Hypothalamus (tissue), 51 donors: ENCODE data around the gene ZRSR2.
A peak's percentile ranks its signal among the peaks of the same experiment; 100 is the strongest.

Source experiments
- DNase-seq, 51 donors: peaks; one replicate each; lab custom pipeline; 2025; lab: John Stamatoyannopoulos, UW

Gene ZRSR2

DNA sequence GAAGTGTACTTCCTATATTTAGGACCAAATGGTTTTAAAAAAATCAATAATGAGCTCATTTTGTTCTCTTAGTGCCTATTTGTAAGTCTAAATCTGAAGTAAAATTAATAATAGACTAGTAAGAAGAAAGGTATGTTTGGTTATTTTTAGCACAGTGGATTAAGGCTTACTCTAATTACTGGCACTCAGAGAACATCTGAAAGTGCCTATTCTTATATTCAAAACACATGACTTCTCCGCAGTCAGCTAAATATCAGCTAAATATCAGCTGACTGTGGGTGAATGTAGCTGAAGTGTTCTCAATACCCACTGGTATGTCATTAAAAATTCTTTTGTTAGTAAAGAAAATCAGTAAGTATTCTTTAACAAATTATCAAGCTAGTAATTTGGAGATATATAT is 58.3 kb downstream of the ZRSR2 start:
- DNase-seq = no peak

DNA sequence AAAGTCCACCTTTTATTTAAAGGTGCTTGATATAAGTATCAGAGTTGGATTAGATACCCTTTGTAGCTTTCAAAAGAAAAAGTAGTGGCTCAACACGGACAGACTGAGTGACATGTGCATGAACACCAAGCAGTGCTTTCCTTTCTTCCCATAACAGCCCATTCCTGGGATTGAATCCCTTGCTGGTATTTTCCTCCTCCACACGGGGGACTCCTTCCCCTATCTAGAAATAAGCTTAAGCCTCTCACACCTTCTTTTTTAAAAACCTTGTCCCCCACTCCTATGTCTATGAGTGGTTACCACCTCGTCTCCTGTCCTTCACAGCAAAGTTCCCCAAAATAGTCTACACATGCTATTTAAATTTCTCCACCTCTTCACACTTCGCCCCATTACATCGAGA is 59.3 kb downstream of the ZRSR2 start:
- peak in 3 of 51 donors; percentile 0 to 28 (median 6) for DNase-seq

DNA sequence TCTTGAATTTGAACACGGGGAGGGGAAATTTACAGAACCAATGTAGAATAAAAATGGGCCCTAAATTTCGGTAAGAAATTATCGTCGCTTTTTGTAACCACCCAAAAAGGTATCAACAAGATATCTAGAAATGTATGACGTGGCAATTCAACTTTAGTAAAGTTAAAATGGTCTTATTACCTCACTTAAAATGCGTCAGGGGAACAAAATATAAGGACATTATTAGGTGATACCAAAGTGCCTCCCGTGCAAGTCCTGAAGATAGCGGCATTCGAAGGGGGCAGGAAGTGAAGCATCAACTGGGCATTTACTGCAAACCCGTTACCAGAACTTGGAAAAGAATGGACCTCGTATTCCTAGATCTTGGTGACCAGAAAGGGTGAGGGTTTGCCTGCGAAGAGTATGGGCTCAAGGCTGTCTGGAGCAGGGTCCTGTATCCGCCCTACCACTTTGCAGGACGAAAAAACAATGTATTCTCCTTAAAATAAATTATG is 63.3 kb downstream of the ZRSR2 start:
- DNase-seq = peak in 1 of 51 donors; percentile 44

DNA sequence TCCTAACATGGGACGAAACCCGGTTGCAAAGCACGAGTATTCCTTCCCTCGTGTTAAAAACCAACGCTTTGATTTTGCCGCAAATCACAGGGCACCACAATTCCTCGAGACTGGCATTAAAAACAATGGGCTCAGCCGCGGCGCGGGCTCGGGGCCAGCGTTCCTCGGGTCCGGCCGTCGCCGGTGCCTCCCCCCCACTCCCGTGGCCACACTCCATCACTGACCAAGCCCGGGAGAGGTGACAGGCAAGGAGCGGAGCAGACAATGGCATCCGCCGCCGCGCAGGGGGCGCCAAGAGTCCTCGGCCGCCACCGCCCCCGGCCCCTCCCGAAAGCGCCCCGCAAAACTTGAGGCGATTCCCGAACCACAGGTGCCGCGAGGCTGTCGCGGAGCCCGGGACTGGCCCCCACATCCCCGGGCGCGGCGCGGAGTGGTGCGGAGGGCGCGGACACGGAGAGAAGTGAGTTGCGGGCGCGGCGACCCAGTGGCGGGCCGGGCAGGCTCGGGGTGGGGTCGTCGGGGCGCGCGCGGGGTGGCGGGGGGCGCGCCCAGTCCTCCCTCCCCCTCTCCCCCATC is 63.9 kb downstream of the ZRSR2 start:
- DNase-seq = peak in 44 of 51 donors; percentile 1 to 73 (median 34)

DNA sequence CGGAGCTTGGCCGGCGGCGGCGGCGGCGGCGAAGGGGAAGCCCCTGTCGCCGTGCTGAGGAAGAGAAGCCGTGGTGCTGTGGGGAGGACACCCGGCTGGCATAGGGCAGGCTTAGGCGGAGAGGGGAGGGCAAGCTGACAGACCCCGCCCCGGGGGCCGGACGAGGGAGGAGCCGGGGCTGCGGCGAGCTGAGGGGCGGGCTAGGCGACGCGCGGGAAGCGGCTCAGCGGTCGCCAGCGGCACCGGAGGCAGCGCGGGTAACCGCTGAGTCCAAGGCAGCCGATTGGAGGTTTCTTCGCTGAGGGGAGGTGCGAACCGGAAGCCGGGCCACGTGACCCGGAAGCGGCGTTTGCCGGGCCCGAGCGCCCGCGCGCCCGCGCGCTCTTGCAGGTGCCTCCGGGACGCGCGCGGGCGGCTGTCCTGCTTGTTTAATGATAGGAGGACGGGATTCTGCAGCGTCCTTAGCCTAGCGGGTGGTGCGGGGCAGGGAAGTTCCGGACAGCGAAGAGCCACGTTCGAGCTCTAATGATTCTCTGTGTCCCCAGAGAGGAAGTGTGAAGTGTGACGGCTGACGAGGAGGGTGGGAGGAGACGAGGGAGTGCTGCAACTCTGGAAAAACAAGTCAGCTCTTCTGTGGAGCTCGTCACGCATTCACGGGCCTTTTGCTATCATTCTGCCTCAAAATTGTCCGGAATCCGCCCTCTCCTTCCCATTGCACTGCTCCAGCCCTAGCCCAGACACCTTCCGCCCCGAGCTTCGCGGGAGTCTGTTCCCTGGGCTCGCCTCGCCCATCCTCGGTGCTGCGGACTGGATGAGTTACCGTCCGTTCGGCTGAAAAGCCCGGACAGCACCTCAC is 64.7 kb downstream of the ZRSR2 start, which contains the start of gene AP1S2:
AP1S2 (minus strand) TSS at position 102 of the 856 bp plus-strand sequence. CDS start 2,289 bp downstream, outside the sequence.
- peak; percentile 29 to 97 (median 87) for DNase-seq

DNA sequence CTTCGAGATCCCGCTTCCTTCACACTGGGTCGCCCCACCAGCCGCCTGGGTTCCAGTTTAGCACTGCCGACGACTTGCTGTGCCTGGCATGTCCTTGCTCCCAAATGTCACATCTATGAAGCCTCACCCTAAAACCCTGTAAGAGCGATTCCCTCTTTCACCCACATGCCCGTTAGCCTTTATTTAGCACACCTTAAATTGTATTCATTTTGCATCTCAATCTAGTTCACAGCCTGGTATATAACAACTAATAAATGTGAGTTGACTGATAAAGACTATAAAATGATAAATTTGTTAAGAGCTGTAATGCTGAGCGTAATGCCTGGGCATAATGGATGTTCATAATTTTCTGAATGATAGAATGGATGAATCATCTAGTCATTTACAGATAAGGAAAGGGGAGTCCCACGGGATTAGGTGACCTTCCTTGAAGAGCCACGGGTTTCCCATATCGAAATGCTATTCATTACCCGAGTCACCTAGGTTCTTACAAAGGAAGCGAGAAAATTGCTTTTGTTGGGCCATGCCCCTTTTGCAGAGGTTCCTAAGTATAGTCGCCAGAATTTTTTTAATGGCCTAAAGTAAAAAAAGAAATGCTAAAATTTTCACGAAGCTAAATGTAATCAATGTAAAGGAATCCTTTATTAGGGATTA is 65.4 kb downstream of the ZRSR2 start:
- peak in 1 of 51 donors; percentile 49 for DNase-seq

DNA sequence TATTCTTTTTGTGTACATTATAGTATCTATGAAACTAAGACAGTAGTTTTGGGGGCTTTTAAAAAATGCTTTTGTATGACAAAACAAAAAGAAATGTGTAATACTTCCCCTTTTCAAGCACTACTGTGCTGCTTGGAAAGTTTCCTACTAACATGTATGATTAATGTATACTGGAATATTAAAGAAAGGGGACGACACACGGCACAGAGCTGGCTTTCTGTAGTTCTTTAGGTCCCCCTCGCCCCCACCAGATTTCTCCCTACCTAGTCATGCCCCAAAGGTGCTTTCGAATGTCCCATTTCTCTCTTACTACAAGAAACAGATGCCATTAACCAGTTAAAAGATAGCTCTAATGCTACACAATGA is 65.9 kb downstream of the ZRSR2 start:
- DNase-seq = no peak

DNA sequence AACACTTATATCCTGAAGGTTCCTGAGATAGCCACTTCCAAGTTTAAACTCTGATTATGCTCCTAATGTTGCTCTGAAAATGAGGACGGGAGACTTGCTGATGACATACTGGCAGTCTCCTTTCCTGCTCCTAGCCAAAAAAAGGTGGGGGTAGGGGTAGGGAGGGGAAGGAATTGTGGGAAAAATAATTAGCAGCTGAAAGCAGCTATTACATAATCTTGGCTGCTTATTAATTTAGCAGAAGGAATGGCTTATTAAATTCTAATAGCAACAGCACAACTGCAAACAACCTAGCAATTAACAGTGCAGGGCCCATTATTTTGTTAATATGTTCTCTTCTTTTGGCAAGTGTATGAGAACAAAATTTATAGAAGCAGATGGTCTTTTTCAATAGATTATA is 66.4 kb downstream of the ZRSR2 start:
- no peak for DNase-seq

DNA sequence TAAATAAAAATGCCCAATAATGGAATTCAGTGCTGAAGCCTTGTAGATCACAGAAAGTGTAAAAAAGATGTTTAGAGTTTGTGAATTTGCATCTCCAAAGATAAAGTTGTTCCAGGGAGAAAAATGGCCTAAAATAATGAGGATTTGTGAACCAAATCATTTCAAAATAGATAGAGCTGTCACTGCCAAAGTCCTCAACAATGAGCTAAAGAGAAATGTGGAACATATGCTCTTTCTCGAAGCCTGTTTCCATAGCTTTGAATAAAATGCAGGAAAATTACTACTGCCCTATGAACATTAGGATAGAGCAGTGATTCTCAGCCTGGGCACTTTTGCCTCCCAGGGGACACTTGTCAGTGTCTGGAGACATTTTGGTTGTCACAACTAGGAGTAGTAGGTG is 67.8 kb downstream of the ZRSR2 start:
- no peak for DNase-seq

DNA sequence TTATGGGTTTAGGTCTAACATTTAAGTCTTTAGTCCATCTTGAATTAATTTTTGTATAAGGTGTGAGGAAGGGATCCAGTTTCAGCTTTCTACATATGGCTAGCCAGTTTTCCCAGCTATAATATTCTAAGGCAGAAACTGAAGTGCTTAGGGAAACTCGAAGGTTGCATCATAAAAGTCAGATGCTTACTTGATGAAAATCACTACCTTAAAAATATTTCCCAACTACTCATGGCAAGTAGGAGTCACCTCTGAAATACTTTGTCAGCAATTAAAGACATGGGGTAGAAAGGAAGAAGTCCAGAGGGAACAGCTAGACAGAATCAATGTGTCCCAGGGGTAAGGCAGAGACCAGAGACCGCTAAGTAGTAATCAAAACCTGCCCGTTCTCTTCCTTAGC is 70.6 kb downstream of the ZRSR2 start:
- no peak for DNase-seq

DNA sequence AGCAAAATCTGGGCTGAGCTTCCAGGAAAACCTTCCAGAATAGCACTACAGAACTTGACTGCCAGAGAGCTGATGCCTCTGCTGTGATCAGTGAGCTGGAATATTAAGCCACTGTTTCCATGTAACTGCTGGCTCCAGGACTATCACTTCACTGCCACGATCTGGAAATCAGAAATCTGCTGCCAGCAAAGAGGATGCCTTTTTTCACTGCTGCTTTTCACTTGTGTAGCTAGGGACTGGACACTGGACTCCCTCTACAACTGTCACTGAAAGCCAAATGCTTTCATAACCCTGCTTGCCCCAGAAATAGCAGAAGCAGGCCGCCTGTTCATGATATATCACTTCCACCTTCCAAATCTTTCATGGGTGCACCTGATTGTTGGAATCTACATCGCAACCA is 73.7 kb downstream of the ZRSR2 start:
- DNase-seq = peak in 2 of 51 donors; percentile 0 to 3

DNA sequence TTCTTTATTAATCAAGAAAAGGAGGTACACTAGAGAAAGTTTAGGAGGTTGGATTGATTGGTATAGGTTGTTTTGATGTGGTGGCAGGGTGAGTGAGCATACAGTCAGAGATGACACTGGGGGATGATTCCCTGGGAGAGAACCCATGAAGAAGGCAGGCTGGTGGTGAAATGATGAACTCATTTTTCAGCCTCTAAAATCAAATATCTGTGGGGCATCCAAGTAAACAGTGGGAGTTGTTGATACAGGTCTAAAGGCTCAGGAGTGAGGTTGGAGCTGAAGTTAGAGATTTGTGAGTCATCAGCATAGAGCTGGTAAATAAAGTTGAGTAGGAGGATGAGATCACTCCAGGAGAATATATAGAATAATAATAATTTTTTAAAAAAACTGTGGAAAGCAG is 74.3 kb downstream of the ZRSR2 start:
- no peak for DNase-seq

DNA sequence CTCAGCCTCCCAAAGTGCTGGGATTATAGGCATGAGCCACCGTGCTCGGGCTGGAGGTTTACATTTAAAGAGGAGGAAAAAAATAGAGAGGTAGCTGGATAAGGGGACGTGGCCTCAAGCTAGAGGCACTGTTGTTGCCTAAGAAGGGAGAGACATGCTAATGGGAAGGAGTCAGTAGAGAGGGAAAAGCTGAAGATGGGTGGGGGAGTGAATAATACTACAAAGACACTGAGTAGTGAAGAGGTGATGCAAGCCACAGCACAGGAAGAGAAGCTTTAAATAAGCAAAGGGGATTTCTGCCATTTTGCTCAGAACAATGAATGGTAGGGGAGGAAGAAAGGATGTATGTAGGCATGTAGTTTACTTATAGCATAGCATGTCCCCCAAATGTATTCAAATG is 75.9 kb downstream of the ZRSR2 start:
- no peak for DNase-seq

DNA sequence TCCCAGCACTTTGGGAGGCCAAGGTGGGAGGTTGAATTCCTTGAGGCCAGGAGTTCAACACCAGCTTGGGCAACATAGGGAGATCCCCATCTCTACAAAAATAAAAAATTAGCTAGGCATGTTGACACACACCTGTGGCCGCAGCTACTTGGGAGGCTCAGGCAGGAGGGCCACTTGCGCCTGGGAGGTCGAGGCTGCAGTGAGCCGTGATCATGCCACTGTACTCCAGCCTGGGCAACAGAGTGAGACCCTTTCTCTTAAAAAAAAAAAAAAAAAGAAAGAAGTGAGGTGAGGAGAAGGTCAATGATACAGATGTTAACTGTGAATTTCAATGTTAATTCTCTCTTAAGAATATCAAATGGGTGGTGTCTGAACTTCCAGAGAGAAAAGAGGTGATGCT is 79.4 kb downstream of the ZRSR2 start:
- DNase-seq = no peak

DNA sequence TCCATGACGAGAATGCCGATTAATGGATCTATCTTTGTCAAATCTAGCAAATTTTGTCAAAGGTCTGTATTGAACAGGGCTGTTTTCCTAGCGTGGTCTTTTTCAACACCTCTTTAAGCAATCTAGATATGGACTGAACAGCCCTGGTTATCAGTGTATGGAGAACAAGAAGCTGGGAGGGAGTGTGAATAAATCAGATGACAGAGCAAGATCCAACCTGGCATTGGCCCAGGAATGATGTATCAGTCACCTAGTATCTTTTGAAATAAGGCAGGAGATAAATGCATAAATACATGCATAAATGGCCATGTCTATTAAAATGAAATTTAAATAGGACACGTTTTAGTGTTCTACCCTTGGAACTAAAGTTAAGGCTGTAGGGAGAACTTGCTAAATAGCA is 80.0 kb downstream of the ZRSR2 start:
- DNase-seq = no peak
